ENCODE measurements around the gene TMED7. TPM values are rescaled to one million over a fixed set of nuclear protein-coding genes. Genes with fewer than 3 reads are reported as not detected.

TMED7 gene
- total and polyA plus RNA-seq, 2 of the 4 experiments (the other 2 are of a cell fraction), result 75.6 to 86.7 TPM

GRCh38 chr5:115616892-115617291 is 8.9 kb downstream of the TMED7 start:
- H3K4me2 ChIP-seq (ENCODE audit: low read depth, low read length), result no peak overlapping the region
- H3K9ac ChIP-seq (ENCODE audit: low read depth, low read length), result no peak overlapping the region
- in situ Hi-C loops (cut with MboI; ENCODE audit: low sequenced_read_pairs) (loop anchor here (25.0 kb wide), 1 partner anchor 1380 kb away; no protein-coding TSS in a partner anchor), intact Hi-C loops (cut with micrococcal nuclease) (no loop called here), dilution Hi-C loops (cut with HindIII; ENCODE audit: low sequenced_read_pairs, unreplicated experiment) (no loop called here)
- H4K91ac ChIP-seq (ENCODE audit: insufficient read depth, low read depth, low read length), result no peak overlapping the region
- H2AK9ac ChIP-seq (replicated peaks; ENCODE audit: low read depth, low read length, poor library complexity), result no peak overlapping the region
- H4K20me1 ChIP-seq (ENCODE audit: insufficient read depth, low read length), result peaks cover 6% of the 10 kb centered on the region
- no peak overlapping the region for H2BK5ac ChIP-seq (ENCODE audit: low read depth, low read length, poor library complexity, severe bottlenecking)
- no peaks in the 10 kb centered on the region for H3K27me3 ChIP-seq (ENCODE audit: control insufficient read depth, insufficient read depth, low read length)
- WGBS, 2 experiments (ENCODE audit: extremely low coverage in 2 of 2, insufficient read length in 1 of 2), result no CpG with 5 or more reads among the region's 1 CpG
- no peaks in the 10 kb centered on the region; the same call in none of the 2 replicates for H3K9me1 ChIP-seq (ENCODE audit: insufficient read depth, low read length)
- H3K56ac ChIP-seq (ENCODE audit: extremely low read depth, insufficient read depth, low read length), result no peak overlapping the region
- no peak overlapping the region for H2BK120ac ChIP-seq (ENCODE audit: low read depth, low read length)
- ATAC-seq (ENCODE audit: low read depth) (no peak), DNase-seq (no peak)
- no peak overlapping the region for H2AFZ ChIP-seq (replicated peaks; ENCODE audit: low read length, poor library complexity)
- H3K4me1 ChIP-seq (ENCODE audit: control insufficient read depth, insufficient read depth, low read length), result no peaks in the 10 kb centered on the region
- H3K4me3 ChIP-seq (ENCODE audit: insufficient read depth, low read depth, low read length), result no peak overlapping the region
- CTCF ChIA-PET, result interaction anchor here (1.0 kb wide), 1 partner anchor 8 kb away, joined by 4 read pairs; the partner anchor contains the start of gene TMED7
- no peak overlapping the region for H3K27ac ChIP-seq (ENCODE audit: insufficient read depth, low read length)
- no TSS peak for BruUV-seq (replicated peaks)
- peaks cover 16 to 28% of the 10 kb centered on the region in 2 experiments for H3K79me1 ChIP-seq (ENCODE audit: low read depth in 1 of 2, low read length in 2 of 2)
- no peak overlapping the region for H3K4ac ChIP-seq (ENCODE audit: low read depth, low read length)
- no peak overlapping the region for H4K8ac ChIP-seq (ENCODE audit: low read depth in 2 of 2, low read length in 2 of 2)
- H2BK20ac ChIP-seq (ENCODE audit: low read depth, low read length), result no peak overlapping the region
- POLR2A ChIA-PET (ENCODE audit: unreplicated experiment), result interaction anchor here (0.7 kb wide), 1 partner anchor 12 kb away, joined by 3 read pairs; no protein-coding TSS in a partner anchor
- H4K5ac ChIP-seq (ENCODE audit: low read depth, low read length), result no peak overlapping the region
- no peak overlapping the region for H3K14ac ChIP-seq (replicated peaks; ENCODE audit: low read depth, low read length)
- H3K9me3 ChIP-seq (ENCODE audit: control insufficient read depth, insufficient read depth, low read length), result no peaks in the 10 kb centered on the region
- H2AK5ac ChIP-seq (ENCODE audit: low read depth, low read length), result no peak overlapping the region
- no peak overlapping the region for H2BK15ac ChIP-seq (ENCODE audit: low read depth, low read length)
- H3K18ac ChIP-seq (ENCODE audit: low read depth, low read length), result no peak overlapping the region
- no peak for TF ChIP-seq RAD21 (IDR thresholded peaks at IDR 0.05; ENCODE audit: low read length)
- TF ChIP-seq SMC3 (IDR thresholded peaks at IDR 0.05; ENCODE audit: low read depth, low read length), result no peak
- no peak overlapping the region for H3K23ac ChIP-seq (ENCODE audit: low read depth, low read length)
- peaks cover 25% of the 10 kb centered on the region for H3K36me3 ChIP-seq (ENCODE audit: control insufficient read depth, insufficient read depth, low read length)
